ENCODE measurements around the gene TRNT1. TPM values are rescaled to one million over a fixed set of nuclear protein-coding genes. Genes with fewer than 3 reads are reported as not detected.

The TRNT1 gene
- total and polyA plus RNA-seq, 4 donors: 10.0 to 37.6 (median 16.5) TPM

DNA sequence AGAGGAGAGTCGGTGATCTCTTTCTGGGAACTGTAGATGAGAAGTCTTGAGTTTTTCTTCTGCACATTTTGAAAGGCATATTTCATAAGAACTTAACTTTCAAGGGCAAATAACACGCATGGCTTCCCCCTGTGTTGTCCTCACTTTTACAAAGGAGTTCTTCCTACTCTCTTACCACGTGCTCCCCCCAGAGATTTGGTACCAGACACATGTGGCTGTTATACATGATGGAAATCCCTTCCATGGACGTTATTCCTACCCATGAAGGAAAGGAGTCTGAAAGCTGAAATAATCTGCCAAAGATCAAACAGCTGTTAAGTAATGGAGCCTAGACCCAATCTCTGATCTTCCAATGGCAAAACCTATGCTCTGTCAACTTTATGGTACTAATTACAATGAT is 20.9 kb upstream of the TRNT1 start:
- peaks cover 0 to 3% (median 0%) of the 10 kb centered on the region in 5 donors for H3K4me1 ChIP-seq (ENCODE audit: control insufficient read depth in 5 of 5, insufficient read depth in 5 of 5, low read length in 5 of 5)
- DNase-seq: no peak
- TF ChIP-seq, protein P1, sequence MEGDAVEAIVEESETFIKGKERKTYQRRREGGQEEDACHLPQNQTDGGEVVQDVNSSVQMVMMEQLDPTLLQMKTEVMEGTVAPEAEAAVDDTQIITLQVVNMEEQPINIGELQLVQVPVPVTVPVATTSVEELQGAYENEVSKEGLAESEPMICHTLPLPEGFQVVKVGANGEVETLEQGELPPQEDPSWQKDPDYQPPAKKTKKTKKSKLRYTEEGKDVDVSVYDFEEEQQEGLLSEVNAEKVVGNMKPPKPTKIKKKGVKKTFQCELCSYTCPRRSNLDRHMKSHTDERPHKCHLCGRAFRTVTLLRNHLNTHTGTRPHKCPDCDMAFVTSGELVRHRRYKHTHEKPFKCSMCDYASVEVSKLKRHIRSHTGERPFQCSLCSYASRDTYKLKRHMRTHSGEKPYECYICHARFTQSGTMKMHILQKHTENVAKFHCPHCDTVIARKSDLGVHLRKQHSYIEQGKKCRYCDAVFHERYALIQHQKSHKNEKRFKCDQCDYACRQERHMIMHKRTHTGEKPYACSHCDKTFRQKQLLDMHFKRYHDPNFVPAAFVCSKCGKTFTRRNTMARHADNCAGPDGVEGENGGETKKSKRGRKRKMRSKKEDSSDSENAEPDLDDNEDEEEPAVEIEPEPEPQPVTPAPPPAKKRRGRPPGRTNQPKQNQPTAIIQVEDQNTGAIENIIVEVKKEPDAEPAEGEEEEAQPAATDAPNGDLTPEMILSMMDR (IDR thresholded peaks at IDR 0.05; ENCODE audit: control extremely low read depth, extremely low read depth): no peak
- H3K36me3 ChIP-seq (ENCODE audit: control insufficient read depth in 4 of 4, insufficient read depth in 4 of 4, low read length in 4 of 4): no peaks in the 10 kb centered on the region
- 77 to 78% methylated on average over 4 of the region's 4 CpGs for WGBS, 2 donors
- no peaks in the 10 kb centered on the region for H3K27me3 ChIP-seq (ENCODE audit: control insufficient read depth in 3 of 3, insufficient read depth in 3 of 3, low read length in 2 of 3)
- no peak overlapping the region for H3K27ac ChIP-seq (ENCODE audit: low read depth in 1 of 2, low read length in 1 of 2)
- H3K9ac ChIP-seq (ENCODE audit: insufficient read depth in 1 of 2, low read length in 2 of 2): no peak overlapping the region
- H3K9me3 ChIP-seq (ENCODE audit: control insufficient read depth in 4 of 4, insufficient read depth in 3 of 4, low read length in 3 of 4): no peaks in the 10 kb centered on the region
- no peak overlapping the region for H3K4me3 ChIP-seq
- no peak for ATAC-seq (ENCODE audit: insufficient read depth, low FRiP score)

DNA sequence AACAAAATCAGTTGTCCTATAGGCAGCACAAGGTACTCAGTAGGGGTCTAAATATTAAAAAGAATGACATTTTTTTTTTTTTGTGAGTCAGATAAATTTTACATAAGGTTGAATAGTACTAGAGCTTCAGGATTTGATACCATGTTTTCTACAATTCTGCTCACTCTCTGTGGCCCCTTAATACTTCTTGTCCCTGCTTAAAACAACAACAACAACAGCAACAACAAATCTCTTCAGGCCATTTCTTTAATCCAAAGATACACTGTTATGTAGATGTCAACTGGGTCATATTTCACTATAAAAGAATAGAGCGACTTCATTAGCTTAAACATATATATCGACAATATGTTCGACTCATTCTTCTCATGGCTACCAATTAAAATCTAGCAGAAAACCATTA is 19.6 kb upstream of the TRNT1 start:
- H3K4me1 ChIP-seq (ENCODE audit: control insufficient read depth in 5 of 5, insufficient read depth in 5 of 5, low read length in 5 of 5): peaks cover 0 to 3% (median 0%) of the 10 kb centered on the region in 5 donors
- H3K27me3 ChIP-seq (ENCODE audit: control insufficient read depth in 3 of 3, insufficient read depth in 3 of 3, low read length in 2 of 3): no peaks in the 10 kb centered on the region
- no peak overlapping the region for H3K27ac ChIP-seq (ENCODE audit: low read depth in 1 of 2, low read length in 1 of 2)
- no peak overlapping the region for H3K4me3 ChIP-seq
- 97% methylated on average over 3 of the region's 3 CpGs for WGBS, 2 donors
- no peak for DNase-seq
- no peak overlapping the region for H3K9ac ChIP-seq (ENCODE audit: insufficient read depth in 1 of 2, low read length in 2 of 2)
- no peak for ATAC-seq (ENCODE audit: insufficient read depth, low FRiP score)
- H3K36me3 ChIP-seq (ENCODE audit: control insufficient read depth in 4 of 4, insufficient read depth in 4 of 4, low read length in 4 of 4): no peaks in the 10 kb centered on the region
- TF ChIP-seq, protein P1 (IDR thresholded peaks at IDR 0.05; ENCODE audit: control extremely low read depth, extremely low read depth): no peak
- H3K9me3 ChIP-seq (ENCODE audit: control insufficient read depth in 4 of 4, insufficient read depth in 3 of 4, low read length in 3 of 4): no peaks in the 10 kb centered on the region

DNA sequence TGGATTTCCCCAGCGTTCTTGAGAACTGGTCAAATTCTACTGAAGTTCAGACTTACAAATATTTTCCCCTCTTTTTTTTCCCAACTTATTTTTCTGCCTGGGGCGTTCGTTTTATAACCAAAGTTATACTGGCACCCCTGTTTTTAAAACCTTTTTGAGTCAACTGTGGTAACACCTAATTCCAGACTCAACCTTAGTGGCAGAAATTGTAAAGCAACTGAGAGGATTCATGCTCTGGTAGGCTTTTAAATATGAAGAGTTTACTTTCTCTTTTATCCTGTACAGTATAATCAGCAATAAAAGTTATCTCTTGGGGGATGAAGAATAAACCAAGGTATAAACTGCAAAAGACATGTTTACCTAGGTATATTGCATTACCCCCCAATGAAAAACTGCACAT is 18.9 kb upstream of the TRNT1 start:
- no peaks in the 10 kb centered on the region for H3K36me3 ChIP-seq (ENCODE audit: control insufficient read depth in 4 of 4, insufficient read depth in 4 of 4, low read length in 4 of 4)
- H3K27ac ChIP-seq (ENCODE audit: low read depth in 1 of 2, low read length in 1 of 2): no peak overlapping the region
- TF ChIP-seq, protein P1 (IDR thresholded peaks at IDR 0.05; ENCODE audit: control extremely low read depth, extremely low read depth): no peak
- no peaks in the 10 kb centered on the region for H3K9me3 ChIP-seq (ENCODE audit: control insufficient read depth in 4 of 4, insufficient read depth in 3 of 4, low read length in 3 of 4)
- no peaks in the 10 kb centered on the region for H3K27me3 ChIP-seq (ENCODE audit: control insufficient read depth in 3 of 3, insufficient read depth in 3 of 3, low read length in 2 of 3)
- 84 to 96% methylated on average over 3 of the region's 3 CpGs for WGBS, 2 donors
- no peak for ATAC-seq (ENCODE audit: insufficient read depth, low FRiP score)
- H3K4me3 ChIP-seq: no peak overlapping the region
- no peak for DNase-seq
- H3K4me1 ChIP-seq (ENCODE audit: control insufficient read depth in 5 of 5, insufficient read depth in 5 of 5, low read length in 5 of 5): peaks cover 0 to 3% (median 0%) of the 10 kb centered on the region in 5 donors
- H3K9ac ChIP-seq (ENCODE audit: insufficient read depth in 1 of 2, low read length in 2 of 2): no peak overlapping the region
